GM19324 (cell line): ENCODE data around the gene SLC16A11.

ENCODE experiments used
- ATAC-seq: cut with Tn5 transposase; IDR thresholded peaks from one replicate; pipeline ENCODE4 v1.9.1; 2021; ENCODE audit warnings: mild to moderate bottlenecking, moderate library complexity; ENCODE audit not compliant: unreplicated experiment, low FRiP score

The SLC16A11 gene

DNA sequence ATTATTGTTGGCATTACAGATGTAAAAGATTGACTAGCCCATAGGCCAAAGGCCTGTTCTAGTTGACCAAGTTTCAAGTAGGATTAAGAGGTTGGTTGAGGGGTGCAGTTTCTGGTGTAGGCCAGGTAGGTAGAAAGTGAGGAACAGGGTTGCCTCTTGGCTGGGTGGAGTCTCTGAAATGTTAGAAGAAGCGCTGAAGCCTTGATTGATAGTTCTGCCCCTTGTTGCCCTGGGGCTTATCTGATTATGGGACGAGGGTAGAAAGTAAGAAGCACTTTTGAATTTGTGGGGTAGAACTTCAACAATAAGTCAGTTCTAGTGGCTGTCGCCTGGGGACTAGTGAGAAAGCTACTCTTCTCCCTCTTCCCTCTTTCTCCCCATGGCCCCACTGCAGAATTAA is 14.8 kb downstream of the SLC16A11 start:
- ATAC-seq = no peak

DNA sequence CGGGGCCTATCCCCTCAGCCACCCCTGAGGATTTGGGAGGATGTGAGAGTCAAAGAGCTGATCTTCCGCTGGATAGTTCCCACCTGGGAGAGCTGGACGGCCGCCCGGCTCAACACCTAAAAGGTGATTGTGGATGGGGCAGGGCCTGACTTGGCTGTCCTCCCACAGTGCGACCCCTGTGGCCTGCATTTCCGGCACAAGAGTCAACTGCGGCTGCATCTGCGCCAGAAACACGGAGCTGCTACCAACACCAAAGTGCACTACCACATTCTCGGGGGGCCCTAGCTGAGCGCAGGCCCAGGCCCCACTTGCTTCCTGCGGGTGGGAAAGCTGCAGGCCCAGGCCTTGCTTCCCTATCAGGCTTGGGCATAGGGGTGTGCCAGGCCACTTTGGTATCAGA is 16.6 kb downstream of the SLC16A11 start:
- no peak for ATAC-seq

DNA sequence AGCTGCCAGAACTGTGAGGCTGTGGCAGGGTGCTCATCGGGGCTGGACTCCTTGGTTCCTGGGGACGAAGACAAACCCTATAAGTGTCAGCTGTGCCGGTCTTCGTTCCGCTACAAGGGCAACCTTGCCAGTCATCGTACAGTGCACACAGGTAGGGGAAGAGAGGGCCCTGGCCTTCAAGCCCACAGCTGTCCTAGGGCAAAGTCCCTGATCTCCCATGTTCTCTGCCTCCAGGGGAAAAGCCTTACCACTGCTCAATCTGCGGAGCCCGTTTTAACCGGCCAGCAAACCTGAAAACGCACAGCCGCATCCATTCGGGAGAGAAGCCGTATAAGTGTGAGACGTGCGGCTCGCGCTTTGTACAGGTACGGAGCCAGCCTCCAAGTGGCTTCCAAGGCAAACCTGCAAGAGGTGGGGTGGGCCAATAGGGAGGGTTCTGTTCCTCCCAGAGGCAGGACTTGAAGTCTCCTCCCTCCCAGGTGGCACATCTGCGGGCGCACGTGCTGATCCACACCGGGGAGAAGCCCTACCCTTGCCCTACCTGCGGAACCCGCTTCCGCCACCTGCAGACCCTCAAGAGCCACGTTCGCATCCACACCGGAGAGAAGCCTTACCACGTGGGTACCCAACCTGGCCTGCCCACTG is 17.3 kb downstream of the SLC16A11 start:
- no peak for ATAC-seq

DNA sequence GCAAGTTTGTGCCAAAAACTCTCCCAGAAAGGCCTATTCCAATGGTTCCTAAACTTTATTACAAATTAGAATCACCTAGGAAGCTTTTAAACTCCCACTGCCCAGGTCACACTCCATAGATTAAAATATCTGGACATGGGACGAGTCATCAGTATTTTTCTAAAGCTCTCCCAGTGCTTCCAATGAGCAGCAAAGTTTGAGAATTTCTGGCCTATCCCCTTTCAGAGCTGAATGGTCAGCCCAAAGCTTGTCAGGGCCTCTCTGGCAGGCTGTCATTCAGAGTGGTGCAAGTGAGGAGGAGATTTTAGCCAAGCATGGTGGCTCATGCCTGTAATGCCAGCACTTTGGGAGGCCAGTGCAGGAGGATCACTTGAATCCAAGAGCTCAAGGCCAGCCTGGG is 18.6 kb downstream of the SLC16A11 start:
- ATAC-seq = no peak

DNA sequence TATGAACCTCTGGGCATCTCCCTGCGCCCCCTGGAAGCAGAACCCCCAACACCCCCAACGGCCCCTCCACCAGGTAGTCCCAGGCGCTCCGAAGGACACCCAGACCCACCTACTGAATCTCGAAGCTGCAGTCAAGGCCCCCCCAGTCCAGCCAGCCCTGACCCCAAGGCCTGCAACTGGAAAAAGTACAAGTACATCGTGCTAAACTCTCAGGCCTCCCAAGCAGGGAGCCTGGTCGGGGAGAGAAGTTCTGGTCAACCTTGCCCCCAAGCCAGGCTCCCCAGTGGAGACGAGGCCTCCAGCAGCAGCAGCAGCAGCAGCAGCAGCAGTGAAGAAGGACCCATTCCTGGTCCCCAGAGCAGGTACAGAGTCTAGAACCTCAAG is 19.5 kb downstream of the SLC16A11 start:
- no peak for ATAC-seq

DNA sequence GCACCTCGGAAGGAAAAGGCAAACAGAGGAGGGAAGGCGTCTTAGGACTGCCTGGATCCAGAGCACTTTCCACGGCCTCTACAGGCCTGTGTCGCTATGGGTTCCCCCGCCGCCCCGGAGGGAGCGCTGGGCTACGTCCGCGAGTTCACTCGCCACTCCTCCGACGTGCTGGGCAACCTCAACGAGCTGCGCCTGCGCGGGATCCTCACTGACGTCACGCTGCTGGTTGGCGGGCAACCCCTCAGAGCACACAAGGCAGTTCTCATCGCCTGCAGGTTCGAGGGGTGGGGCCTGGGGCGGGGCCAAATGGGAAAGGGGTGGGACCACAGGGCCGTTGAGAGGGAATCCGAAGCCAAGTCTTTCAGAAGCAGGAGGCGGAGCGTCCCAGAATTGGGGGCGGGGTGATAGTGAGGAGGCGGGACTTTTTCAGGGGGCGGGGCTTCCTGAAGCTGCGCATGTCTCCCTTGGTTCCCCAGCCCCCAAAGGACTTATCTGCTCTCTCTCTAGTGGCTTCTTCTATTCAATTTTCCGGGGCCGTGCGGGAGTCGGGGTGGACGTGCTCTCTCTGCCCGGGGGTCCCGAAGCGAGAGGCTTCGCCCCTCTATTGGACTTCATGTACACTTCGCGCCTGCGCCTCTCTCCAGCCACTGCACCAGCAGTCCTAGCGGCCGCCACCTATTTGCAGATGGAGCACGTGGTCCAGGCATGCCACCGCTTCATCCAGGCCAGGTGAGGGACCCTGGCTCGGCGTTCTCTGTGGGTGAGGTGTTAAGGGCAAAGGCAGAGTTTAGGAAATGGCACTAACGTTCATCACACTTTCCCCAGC is 20.1 kb downstream of the SLC16A11 start:
- peak; percentile 43 for ATAC-seq

DNA sequence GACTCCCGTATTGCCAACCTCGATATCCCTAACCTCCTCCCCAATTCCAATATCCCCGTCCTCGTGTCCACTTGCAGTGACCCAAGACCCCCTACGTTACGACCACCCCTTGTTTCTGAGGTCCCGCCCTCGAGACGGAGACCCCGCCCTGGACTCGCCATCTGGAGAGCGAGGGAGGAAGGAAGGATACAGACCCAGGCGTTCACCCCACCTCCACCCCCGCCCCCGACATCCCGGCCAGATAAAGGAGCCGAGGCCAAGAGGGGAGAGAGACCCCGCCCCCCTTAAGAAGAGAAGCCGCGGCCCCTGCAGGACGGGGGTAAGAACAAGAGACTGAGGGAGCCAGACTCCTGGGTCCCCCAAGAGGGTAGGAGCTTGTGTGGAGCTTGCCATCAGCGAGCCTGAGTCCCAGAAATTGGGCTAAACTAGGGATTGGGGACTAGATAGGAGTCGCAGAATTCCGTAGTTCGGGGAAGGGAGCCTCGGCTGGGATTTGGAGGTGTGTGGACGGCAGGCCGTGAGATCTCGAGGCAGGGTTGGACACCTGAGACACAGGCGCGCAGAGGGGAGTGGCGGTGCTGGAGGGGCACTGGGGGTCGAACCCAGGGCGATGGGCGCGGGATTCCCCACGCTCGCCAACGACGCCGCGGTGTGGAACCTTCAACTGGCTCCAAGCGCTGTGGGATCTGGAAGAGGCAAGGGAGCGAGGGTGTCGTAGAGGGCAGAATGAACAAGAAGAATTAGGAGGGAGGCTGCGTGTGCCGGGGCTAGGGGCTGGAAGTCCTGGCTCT is 20.9 kb downstream of the SLC16A11 start, which contains the start of gene BCL6B:
BCL6B (plus strand) TSS at position 270 of the 791 bp plus-strand sequence. CDS start 622 bp downstream, outside the sequence.
- no peak for ATAC-seq

DNA sequence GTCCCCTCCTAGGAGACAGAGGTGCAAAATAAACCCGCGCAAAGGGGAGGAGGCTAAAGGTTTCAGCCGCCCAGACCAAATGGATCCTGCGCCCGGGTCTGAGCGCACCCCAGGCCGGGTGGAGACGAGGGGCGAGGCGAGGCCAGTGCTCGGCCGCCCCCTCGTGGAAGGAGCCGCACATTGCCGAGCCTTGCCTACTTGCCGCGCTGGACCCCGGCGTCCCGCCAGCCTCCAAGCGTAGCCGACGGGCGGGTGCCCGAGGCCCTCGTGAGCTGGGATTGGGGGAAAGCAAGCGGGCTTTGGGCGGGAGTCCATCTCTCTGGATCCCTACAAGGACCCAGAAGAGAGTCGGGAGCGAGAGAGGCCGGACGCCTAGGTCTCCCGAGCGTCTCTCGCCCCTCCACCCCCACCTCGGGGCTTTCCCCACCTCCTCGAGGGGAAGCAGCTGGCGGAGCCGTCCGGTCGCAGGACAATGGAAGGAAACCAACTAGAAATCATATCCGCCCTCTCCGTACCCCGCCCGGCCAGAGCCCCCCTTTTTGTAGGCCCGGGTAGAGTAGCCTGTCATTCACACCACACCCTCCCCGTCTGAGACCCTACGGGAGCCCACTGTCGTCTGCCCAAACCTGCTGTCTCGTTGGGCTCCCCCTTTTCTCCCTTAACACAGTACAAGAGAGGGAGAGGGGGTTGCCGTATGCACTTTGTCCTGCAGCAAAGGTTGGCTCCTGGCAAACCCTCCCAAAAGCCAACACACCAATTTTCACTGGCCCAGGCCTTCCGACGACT is 21.7 kb downstream of the SLC16A11 start:
- peak; percentile 56 for ATAC-seq

DNA sequence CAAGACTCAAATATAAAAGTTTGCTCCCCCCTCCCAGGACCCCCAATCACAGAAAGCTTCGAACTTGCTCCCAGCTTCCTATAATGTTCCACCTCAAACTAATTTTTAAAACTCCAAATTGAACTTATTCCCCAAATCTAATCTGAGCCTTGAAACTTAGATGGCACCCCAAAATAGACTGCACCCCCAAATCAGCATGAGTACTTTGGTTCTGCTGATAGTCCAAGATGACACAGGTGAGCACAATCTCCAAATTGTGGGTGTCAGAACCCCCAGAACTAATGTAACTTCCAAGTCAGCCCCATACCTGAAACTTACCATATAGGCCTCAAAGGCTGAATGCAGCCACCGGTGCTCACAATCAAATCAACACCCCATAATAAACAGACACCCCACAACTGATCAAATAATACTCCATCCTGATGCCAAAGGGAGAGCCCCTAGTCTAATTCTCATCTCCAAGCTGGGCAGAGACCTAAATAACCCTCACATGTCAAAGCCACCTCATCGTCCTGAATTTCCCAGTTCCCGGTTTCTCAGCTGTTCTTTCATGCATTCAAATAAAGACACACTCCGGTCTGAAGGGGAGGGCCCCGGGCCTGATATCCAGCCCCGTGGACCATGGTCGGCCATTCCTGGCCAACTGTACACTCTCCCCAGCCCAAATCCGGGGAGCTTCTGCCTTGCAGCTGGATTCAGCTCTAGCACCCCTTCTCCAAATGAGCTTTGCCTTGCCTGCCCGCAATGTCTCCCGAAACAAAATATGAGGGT is 22.8 kb downstream of the SLC16A11 start:
- no peak for ATAC-seq

DNA sequence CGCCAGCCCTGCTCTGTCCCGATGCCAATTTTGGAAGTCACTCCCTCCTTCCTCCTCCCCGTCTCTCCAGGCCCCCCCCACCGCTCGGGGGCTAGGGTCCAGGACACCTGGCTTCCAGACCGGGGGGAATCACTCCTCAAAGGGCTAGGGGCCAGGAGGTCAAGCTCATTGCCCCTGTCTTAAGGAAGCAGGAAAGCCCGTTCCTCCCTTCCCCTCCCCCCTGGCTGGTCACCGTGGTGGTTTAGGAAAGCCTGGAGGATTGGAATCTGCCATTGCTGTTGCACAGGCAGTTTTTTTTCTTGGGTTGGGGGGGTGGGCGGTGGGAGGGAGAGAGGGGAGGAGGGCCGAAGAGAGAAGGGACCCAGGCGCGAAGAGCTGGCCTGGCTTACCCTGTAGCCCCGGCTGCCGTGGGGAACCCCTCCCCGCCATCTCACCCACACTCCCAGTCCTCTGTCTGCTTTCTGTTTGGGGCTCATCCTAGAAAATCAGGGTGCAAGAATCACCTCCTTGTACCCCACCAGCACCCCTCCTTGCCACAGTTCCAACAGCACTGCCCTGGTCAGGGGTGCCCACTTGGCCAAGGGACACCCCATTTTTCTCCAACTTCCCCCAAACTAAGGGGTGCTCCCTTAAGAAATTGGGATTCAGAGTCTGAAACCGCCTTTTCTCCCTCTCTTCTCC is 23.9 kb downstream of the SLC16A11 start:
- ATAC-seq = no peak

DNA sequence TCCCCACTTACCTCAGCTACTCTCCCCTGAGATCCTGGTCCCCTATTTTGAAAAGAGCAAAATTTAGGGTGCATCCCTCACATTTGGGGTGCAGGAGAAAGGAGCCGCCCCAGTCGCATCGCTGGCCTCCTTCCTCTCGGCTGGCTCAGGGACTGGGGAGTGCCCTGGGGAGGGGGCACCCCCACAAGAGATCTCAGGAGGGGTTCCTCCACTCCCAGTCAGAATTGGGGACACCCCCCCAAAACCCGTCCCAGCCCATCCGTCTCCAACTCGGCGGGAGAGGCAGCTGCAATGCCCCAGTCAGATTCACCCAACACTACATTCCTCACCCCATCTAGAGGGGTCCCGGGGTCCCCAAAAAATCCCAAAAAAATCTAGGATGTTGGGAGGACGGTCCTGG is 24.5 kb downstream of the SLC16A11 start:
- ATAC-seq = no peak

DNA sequence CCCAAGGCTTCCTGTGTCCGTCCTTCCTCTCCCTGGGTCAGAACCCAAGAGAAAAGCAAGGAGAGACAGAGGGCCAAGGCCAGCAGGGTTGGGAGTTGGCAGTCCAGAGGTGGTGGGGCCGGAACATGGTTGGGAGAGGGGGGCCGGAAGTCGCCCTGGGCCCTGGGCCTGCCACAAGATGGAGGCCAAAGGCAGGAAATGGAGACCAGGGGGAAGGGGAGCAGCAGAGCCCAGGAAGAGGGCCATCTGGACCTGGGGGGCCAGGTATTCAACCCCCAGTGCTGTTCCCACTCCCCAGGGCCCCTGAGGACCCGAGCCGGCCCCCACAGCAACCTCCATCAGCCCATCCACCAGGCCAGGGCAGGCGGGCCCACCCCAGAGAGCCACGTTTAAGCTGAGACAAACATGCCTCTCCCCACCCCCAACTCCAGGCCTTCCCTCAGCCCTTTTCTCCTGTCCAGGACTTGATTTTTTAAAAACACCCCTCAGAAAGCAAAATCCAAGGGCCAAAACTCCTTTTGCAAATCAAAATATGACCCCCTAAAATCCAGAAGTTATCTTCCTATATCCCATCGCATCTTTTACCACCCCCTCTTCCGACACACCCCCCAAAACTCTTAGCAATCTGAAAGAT is 25.4 kb downstream of the SLC16A11 start:
- ATAC-seq = no peak

DNA sequence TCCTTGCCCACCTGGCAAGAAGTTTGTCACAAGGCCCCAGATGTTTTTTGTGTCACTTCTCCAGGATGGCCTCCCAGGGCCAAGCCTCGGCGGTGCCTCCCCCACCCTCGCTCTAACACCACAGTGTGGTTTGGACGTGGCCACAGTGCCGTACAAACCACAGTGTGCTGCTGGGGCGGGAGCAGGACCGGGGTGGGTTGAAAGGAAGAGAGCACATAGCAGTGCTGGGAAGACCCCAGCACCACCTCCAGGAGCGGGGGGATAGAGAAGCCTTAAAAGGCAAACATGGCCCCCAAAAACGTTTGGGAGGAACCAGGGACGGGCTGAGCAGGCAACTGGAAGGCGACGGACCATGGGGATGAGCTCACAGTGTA is 26.1 kb downstream of the SLC16A11 start:
- ATAC-seq = no peak

DNA sequence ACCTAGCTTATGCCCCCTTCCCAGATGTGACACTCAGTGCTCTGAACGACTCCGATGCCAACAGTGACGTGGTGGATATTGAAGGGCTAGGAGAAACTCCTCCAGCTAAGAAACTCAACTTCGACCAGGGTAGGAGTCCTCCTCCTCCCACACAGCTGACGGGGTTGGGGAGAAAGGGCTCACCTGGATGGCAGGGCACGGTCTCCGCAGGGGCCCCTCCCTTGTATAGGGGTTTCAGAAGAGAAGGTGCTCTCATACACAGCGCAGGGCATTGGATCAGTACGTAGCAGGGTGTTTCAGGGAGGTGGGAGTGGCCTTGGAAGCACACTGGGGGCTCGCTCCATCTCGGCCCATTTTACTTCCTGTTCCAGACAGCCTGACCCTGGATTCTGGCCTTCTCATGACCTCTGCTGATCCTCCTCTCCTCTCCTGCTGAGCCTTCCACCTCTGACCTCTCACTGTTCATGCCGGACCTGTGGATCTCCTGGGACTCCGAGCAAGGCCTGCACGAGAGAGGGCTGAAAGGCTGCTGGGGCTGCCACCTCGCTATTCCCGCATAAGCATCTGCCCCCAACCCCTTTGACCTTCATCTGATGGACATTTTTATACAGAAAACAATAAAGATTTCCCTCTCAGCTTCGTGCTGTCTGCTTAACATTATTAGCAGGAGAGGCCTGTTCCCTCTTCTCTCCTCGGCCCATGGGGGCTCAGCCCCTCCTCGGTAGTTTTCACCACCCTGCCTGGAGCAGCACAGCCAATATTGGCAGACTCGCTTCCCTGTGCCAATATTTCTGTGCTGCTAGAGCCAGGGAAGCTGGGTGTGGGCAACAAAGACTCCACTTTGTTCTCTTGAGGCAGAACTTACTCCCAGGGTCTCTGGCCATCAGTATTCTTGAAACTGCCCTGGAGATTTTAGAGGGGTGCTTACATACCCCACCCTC is 26.7 kb downstream of the SLC16A11 start:
- no peak for ATAC-seq

DNA sequence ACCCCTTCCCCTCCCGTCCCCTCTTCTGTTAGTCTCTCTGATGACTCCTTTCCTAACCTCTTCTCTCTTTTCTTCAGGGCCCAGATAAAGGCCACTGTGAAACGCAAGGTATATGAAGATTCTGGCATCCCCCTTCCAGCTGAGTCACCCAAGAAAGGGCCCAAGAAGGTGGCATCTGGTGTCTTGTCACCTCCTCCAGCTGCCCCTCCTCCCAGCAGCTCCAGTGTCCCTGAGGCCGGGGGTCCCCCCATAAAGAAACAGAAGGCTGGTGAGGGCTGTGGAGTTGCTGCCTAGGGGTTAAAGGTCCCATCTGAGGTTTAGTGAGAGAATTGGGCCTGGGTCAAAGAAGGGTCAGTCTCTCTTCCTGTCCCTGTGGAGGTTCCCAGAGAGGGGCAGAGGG is 27.5 kb downstream of the SLC16A11 start:
- no peak for ATAC-seq

DNA sequence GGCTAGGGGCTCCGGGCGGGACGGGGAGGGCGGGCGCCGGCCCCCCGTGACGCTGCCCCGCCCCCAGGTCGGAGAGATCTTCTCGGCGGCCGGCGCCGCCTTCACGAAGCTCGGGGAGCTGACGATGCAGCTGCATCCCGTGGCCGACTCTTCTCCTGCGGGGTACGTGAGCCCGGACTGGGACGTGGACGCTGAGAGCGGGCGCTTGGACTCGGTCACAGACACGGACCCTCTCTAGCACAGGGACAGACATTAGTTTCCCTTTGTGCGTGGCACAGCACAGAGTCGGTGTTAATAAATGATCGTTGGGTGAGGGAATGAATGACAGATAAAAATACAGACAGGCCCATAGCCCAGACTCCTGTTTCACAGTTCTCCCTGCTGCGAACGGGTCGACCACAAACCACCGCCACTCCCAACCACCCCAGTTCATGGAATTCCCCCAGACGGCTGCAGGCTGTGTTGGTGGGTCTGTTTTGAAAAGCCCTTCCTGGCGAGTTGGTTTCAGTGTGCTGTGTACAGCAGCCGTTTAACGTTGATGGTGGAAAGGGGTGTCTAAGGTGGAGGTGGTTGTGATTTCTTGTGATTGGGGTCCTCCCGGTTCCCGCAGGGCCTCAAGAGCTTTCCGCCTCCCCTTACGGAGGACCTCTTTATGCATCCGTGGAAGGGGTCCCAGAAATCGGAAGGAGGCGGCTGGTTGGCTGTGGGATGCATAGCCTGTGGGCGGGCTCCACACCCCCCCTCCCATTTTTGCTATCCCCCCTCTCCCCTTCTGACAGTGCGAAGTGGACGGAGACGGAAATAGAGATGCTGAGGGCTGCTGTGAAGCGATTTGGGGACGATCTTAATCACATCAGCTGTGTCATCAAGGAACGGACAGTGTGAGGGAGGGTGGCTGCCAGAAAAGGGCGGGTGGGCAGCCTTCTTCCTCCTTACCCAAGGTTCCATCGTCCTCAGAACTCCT is 28.6 kb downstream of the SLC16A11 start:
- peak; percentile 3 for ATAC-seq
